Left lung (tissue), 10 donors: Measurements from ENCODE around the gene PTCD2. TPM values are rescaled to one million over a fixed set of nuclear protein-coding genes. Genes with fewer than 3 reads are reported as not detected.
A peak's percentile ranks its signal among the peaks of the same experiment; 100 is the strongest.

Experiments used
- ATAC-seq: fragments of 200-7000 bp; cut with Tn5 transposase; one replicate; pipeline ENCODE4 v1.9.1; 2020; ENCODE audit warnings: moderate library complexity
- DNase-seq, 4 donors: peaks; one replicate each; pipeline ENCODE4 v3.0.0-alpha.2; 2013 to 2020
- H3K27ac ChIP-seq, 2 donors: fragments of 200-600 bp; sonication (generic) in 1 of 2; one replicate each; pipeline versions ENCODE4 v1.5.0 to v1.8.0; 2020 to 2021
- H3K27me3 ChIP-seq, 2 donors: fragments of 200-600 bp; sonication (generic) in 1 of 2; one replicate each; pipeline versions ENCODE4 v1.5.0 to v1.8.0; 2020 to 2021
- H3K36me3 ChIP-seq, 2 donors: fragments of 200-600 bp; sonication (generic) in 1 of 2; one replicate each; pipeline versions ENCODE4 v1.5.0 to v1.8.0; 2020 to 2021
- H3K4me1 ChIP-seq, 2 donors: fragments of 200-600 bp; one replicate each; pipeline ENCODE4 v1.8.0; 2021
- H3K4me3 ChIP-seq, 2 donors: fragments of 200-600 bp; sonication (generic) in 1 of 2; one replicate each; pipeline versions ENCODE4 v1.5.0 to v1.8.0; 2020 to 2021; ENCODE audit warnings: mild to moderate bottlenecking in 1 of 2
- H3K9me3 ChIP-seq, 2 donors: fragments of 200-600 bp; sonication (generic) in 1 of 2; one replicate each; pipeline versions ENCODE4 v1.5.0 to v1.8.0; 2020 to 2021
- intact Hi-C, 2 donors: fragments of 100-400 bp; cut with DNase I; formaldehyde crosslinking; loops; one replicate each; pipeline versions ENCODE4 v1.11.2 to v1.14.2; 2022
- polyA plus RNA-seq, 6 donors: library from polyadenylated mRNA; unstranded; fragments of 120-200 nt; gene quantifications; one replicate each; pipeline ENCODE4 v1.2.1, GENCODE V29; 2013; ENCODE audit not compliant: insufficient read length in 6 of 6
- total RNA-seq, 2 donors: library from RNA; stranded (reverse); fragmentation: NEBNext Ultra II Directional; extraction: Animal tissue kit (Norgen Biotek cat#: 25700); gene quantifications; one replicate each; pipeline ENCODE4 v1.2.1, GENCODE V29; 2021
- TF ChIP-seq, protein P1 (sequence below), 2 donors: fragments of 200-600 bp; sonication (generic) in 1 of 2; IDR thresholded peaks; one replicate each; pipeline versions ENCODE4 v1.5.0 to v1.8.0; 2021; ENCODE audit warnings: antibody characterized with exemption in 2 of 2
- donor health status: DM: no; HTN: yes; CAD: no.
- donor health status: DM: no; HTN: no; CAD: no.

PTCD2 gene
- total and polyA plus RNA-seq, 8 donors = 7.6 to 12.6 (median 11.1) TPM

DNA sequence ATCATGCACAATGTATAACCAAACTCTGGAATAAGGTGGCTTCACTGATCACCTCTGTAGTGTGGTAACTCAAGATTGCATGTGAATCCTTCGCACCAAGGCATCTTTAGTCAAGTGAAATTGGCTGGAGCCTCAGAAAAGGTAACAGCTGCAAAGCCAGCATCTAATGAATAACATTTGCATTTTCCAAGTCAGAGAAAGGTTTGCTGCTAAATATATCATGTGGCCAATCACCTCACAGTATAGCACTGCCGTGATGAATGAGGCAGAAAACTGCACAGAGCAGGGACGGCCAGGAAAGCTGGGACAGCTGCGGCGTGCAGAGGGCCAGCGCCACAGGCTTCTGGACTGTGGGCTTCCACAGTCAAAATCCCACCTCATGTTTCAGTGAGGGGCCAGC is 18.6 kb upstream of the PTCD2 start:
- DNase-seq = no peak
- intact Hi-C loops = no loop called here
- TF ChIP-seq, protein P1, sequence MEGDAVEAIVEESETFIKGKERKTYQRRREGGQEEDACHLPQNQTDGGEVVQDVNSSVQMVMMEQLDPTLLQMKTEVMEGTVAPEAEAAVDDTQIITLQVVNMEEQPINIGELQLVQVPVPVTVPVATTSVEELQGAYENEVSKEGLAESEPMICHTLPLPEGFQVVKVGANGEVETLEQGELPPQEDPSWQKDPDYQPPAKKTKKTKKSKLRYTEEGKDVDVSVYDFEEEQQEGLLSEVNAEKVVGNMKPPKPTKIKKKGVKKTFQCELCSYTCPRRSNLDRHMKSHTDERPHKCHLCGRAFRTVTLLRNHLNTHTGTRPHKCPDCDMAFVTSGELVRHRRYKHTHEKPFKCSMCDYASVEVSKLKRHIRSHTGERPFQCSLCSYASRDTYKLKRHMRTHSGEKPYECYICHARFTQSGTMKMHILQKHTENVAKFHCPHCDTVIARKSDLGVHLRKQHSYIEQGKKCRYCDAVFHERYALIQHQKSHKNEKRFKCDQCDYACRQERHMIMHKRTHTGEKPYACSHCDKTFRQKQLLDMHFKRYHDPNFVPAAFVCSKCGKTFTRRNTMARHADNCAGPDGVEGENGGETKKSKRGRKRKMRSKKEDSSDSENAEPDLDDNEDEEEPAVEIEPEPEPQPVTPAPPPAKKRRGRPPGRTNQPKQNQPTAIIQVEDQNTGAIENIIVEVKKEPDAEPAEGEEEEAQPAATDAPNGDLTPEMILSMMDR (IDR thresholded peaks at IDR 0.05) = no peak

DNA sequence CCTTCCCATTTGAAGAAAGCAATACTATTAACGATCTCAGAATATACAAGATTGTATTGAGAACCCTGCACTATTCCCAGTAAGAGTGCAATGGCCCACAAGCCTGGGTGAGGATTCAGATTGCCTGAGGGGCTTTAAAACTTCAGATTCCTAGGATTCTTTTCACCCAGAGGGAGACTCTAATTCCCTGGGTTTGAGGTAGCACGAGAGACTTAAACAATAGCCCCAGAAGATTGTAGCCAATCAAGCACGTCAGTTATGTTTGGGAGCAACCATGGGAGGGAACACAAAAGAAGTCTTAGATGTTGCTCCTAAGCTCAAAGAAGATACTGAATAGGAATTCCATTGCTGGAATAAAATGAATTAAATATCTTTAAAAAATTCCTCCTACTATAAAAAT is 18.0 kb upstream of the PTCD2 start:
- DNase-seq (no peak), ATAC-seq (no peak)
- TF ChIP-seq, protein P1 (IDR thresholded peaks at IDR 0.05) = no peak
- Histone ChIP-seq H3K4me1 (peaks cover 0 to 3% of the 10 kb centered on the region in 2 donors), H3K4me3 (no peak overlapping the region), H3K27ac (no peak overlapping the region), H3K27me3 (no peaks in the 10 kb centered on the region), H3K36me3 (peaks cover 0 to 1% of the 10 kb centered on the region in 2 donors), H3K9me3 (no peaks in the 10 kb centered on the region)
- intact Hi-C loops = no loop called here

More for the DNA sequence above, 18.6 kb upstream of the PTCD2 start:
- H3K4me3 ChIP-seq = no peak overlapping the region
- peaks cover 0 to 7% of the 10 kb centered on the region in 2 donors for H3K36me3 ChIP-seq
- no peaks in the 10 kb centered on the region for H3K4me1 ChIP-seq
- no peaks in the 10 kb centered on the region for H3K9me3 ChIP-seq
- no peak overlapping the region for H3K27ac ChIP-seq
- H3K27me3 ChIP-seq = no peaks in the 10 kb centered on the region
- ATAC-seq = no peak

DNA sequence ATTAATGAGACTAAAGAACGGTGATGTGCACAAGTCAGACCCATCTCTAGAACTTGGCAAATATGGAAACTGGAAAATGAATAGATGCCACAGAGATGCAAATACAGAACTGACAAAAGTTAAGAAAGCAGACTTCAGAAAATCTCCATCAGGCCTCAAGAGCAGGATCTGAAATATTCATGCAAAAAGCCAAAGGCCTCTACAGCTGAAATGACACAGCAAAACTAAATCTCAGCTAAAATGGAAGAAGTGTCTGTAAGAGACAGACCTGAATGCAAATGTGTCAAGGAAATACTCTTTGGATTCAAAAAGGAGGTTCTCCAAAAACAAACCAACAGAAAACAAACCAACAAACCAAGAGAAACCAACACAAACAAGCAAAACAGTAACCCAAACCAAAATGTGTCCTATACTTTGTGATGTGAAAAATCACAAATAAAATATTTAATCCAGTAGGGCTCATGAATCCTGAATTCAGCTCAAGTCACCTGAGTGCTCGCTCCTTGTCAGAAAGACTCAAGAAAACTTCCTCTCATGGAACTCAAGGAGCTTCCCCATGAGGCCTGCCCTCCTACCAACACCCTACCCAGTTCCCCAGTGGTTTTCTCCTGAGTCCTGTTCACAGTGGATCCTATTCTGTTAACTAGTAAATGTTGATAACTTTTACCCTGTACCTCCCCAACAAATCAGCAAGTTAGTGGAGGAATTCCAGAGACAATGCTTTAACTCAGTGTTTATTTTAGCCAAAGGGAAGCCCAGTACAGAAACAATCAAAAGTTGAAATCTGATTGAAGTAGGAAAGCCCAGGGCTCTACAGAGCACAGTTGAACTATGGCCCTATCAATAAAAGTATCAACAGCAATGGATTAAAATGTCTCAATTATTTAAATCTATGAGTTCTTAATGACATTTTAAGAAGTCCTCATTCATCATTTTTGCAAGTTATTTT is 14.7 kb upstream of the PTCD2 start:
- Histone ChIP-seq H3K27me3 (no peaks in the 10 kb centered on the region), H3K36me3 (peaks cover 0 to 12% of the 10 kb centered on the region in 2 donors), H3K9me3 (no peaks in the 10 kb centered on the region), H3K27ac (peak overlapping the region in 1 of 2 donors; percentile 34), H3K4me1 (peaks cover 2 to 14% of the 10 kb centered on the region in 2 donors), H3K4me3 (no peak overlapping the region)
- no peak for DNase-seq
- TF ChIP-seq, protein P1 (IDR thresholded peaks at IDR 0.05) = no peak
- intact Hi-C loops = no loop called here
- ATAC-seq = no peak

DNA sequence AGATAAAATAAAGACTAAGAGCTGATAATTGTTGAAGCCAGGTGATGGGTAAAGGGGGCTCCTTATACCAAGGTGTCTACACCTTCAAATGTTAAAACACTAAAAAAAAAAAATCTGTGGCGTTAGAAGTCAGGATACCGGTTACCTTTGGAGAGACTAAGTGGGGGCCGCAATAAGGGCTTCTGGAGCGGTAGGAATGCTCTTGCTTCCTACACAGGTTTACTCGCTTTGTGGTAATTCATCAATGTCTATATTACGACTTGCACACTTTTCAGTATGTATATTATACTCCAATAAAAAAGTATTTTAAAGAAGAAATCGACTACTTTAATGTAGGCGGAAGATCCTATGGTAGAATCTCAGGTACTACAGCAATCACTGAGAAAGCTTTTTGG is 12.6 kb upstream of the PTCD2 start:
- H3K4me3 ChIP-seq = peak overlapping the region; percentile 43 to 68
- H3K27me3 ChIP-seq = no peaks in the 10 kb centered on the region
- H3K4me1 ChIP-seq = peaks cover 2 to 14% of the 10 kb centered on the region in 2 donors
- no peaks in the 10 kb centered on the region for H3K9me3 ChIP-seq
- peak overlapping the region; percentile 92 to 96 for H3K27ac ChIP-seq
- H3K36me3 ChIP-seq = peaks cover 0 to 33% of the 10 kb centered on the region in 2 donors
- TF ChIP-seq, protein P1 (IDR thresholded peaks at IDR 0.05) = no peak
- ATAC-seq = peak; percentile 1
- intact Hi-C loops = no loop called here
- no peak for DNase-seq
